ENCODE results near the gene CNIH4. TPM values are rescaled to one million over a fixed set of nuclear protein-coding genes. Genes with fewer than 3 reads are reported as not detected.

The CNIH4 gene
- total and polyA plus RNA-seq, 2 experiments from 2014 or later: 53.5 to 194 TPM

- DNase-seq (ENCODE audit: low spot score): no peak
- H3K9me2 ChIP-seq (ENCODE audit: insufficient read depth): no peaks in the 10 kb centered on the region
- no peak overlapping the region for H2AFZ ChIP-seq
- Mint-ChIP-seq H3K36me3 (ENCODE audit: low read depth) (peaks cover 68% of the 10 kb centered on the region), H3K27me3 (ENCODE audit: insufficient read depth, low read depth, poor library complexity) (peaks cover 7% of the 10 kb centered on the region), H3K9me3 (no peaks in the 10 kb centered on the region), H3K4me3 (no peak overlapping the region), H3K4me1 (no peaks in the 10 kb centered on the region), H3K27ac (no peak overlapping the region; the same call in 1 of the 2 replicates)
- peaks cover 38% of the 10 kb centered on the region; the same call in 1 of the 2 replicates for H3K36me3 ChIP-seq (ENCODE audit: insufficient read depth)
- peaks cover 20% of the 10 kb centered on the region; the same call in 1 of the 2 replicates for H4K20me1 ChIP-seq (replicated peaks; ENCODE audit: insufficient read depth)
- no peak overlapping the region for H3K4me3 ChIP-seq
- no peak overlapping the region for H3K27ac ChIP-seq (ENCODE audit: low read depth)
- H3K4me2 ChIP-seq: no peak overlapping the region
- TF ChIP-seq POLR2AphosphoS5 (IDR thresholded peaks at IDR 0.05; ENCODE audit: low read depth): no peak
- TF ChIP-seq ZNF462 (CRISPR knock-in tag; IDR thresholded peaks at IDR 0.05): no peak
- no peak for TF ChIP-seq ETS1 (IDR thresholded peaks at IDR 0.05)
- no peak for TF ChIP-seq ZNF331 (CRISPR knock-in tag; IDR thresholded peaks at IDR 0.05; ENCODE audit: low read depth)
- TF ChIP-seq ZNF114 (CRISPR knock-in tag; IDR thresholded peaks at IDR 0.05): no peak
- no peak for TF ChIP-seq EZH2phosphoT487 (IDR thresholded peaks at IDR 0.05; ENCODE audit: unreplicated experiment)
- TF ChIP-seq JUNB (IDR thresholded peaks at IDR 0.05; ENCODE audit: unreplicated experiment): no peak
- TF ChIP-seq CREB1 (CRISPR knock-in tag; IDR thresholded peaks at IDR 0.05; ENCODE audit: low read depth): no peak
- no peak for TF ChIP-seq NANOG (IDR thresholded peaks at IDR 0.05; ENCODE audit: borderline replicate concordance)
- no peaks in the 10 kb centered on the region for H3K79me2 ChIP-seq (replicated peaks; ENCODE audit: insufficient read depth)
- no peaks in the 10 kb centered on the region; the same call in 1 of the 2 replicates for H3F3A ChIP-seq (replicated peaks; ENCODE audit: low read depth)
- no peaks in the 10 kb centered on the region for H3K27me3 ChIP-seq (ENCODE audit: insufficient read depth)
- no peaks in the 10 kb centered on the region for H3K4me1 ChIP-seq (ENCODE audit: insufficient read depth)
- ATAC-seq: no peak
Measured at GRCh38 chr1:224411766-224412165, 55.1 kb downstream of the CNIH4 start.
